Lung microvascular endothelial cell (primary cell): ENCODE measurements around the gene NUP35. TPM values are rescaled to one million over a fixed set of nuclear protein-coding genes. Genes with fewer than 3 reads are reported as not detected.
A peak's percentile ranks its signal among the peaks of the same experiment; 100 is the strongest.
"Not testable (repeated sequence)": the region's sequence is repeated elsewhere in the genome, so short reads cannot be mapped to it uniquely, and the experiment has no call there.

ENCODE experiments used
- DNase-seq, 2 donors: peaks; one replicate each; pipeline versions ENCODE4 v3.0.0 to v3.0.0-alpha.2; 2010; ENCODE audit warnings: low read depth in 2 of 2
- total RNA-seq: library from RNA; depleted of rRNA; stranded (reverse); fragments of >200 nt; gene quantifications from 2 replicates; pipeline ENCODE4 v1.2.1, GENCODE V29; 2014

The NUP35 gene
- total RNA-seq, 1 donor from 2014 or later = 9.5 TPM

DNA sequence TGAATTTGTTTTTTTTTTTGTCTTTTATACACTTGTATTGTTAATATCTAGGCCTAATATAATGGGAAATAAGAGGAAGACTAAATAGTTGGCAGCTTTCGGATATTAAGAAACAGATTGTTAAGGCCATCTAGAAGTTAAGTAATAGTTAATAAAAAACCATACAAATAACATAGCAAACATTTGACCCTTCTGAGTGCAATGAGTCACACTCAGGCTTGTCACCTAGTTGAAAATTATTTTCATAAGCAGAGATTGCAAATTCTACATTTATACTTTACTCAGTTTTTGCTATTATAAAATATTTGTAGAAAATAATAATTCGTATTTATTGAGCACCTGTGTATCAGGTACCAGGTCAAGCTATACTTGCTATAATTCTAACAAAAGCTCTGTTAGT, 2.4 kb downstream of the NUP35 start:
- no peak for DNase-seq

DNA sequence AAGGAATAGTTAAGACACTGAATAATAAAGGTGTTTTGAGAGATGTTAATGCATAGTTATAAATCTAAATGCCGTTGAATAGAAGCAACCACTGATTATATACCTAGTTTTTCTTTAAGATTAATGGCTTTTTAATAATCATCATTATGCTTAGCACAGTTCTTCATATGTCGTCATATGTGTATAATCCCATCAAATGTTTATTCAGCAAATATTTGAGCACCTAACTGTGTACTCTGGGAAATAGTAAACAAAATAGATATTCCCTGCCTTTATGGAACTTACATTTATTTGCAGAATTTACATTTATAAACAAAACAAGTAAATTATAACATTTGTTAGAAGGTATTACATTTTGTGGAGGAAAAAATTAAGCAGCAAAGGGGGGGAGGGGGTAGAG, 9.8 kb downstream of the NUP35 start:
- DNase-seq = no peak

DNA sequence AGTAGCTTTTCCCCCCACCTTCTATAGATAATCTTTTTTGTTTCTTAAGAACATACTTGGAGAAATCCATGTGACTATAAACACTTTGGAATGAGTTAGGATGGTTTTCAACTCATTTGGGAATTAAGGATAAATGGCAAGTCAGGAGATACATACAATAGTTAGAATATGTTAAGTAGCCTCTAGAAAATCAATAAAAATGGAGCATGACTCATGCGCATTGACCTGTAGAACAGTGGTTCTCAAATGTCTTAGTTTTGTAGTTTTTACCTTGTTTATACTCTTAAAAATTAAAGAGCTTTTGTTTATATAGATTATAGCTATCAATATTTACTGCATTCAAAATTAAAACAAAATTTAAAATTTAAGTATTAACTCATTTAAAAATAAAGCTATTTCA, 24.7 kb downstream of the NUP35 start:
- DNase-seq = no peak

DNA sequence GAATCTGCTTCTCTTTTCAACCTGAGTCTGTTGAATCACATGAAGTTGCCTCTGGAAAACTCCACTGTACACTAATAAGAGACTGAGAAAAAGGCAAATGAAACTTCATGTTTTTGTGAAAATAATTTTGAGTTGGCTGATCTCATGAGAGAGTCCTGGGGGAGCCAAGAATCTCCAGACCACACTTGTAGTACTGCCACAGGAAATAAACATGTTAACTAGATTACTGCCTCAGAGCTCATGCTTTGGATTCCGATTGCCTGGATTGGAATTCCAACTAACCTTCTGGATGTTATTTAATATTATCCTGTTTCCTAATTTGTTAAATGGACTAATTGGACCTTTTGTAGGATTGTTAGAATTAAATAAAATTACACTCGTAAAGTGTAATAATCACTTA, 25.2 kb downstream of the NUP35 start:
- no peak for DNase-seq

DNA sequence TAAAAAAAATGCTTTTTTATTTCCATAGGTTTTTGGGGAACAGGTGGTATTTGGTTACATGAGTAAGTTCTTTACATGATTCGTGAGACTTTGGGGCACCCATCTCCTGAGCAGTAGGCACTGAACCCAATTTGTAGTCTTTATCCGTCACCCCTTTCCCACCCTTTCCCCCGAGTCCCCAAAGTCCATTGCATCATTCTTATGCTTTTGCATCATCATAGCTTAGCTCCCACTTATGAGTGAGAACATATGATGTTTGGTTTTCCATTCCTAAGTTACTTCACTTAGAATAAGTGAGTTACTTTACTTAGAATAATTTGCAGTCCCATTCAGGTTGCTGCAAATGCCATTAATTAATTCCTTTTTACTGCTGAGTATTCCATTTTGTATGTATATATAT, 28.0 kb downstream of the NUP35 start:
- DNase-seq = not testable (repeated sequence)

DNA sequence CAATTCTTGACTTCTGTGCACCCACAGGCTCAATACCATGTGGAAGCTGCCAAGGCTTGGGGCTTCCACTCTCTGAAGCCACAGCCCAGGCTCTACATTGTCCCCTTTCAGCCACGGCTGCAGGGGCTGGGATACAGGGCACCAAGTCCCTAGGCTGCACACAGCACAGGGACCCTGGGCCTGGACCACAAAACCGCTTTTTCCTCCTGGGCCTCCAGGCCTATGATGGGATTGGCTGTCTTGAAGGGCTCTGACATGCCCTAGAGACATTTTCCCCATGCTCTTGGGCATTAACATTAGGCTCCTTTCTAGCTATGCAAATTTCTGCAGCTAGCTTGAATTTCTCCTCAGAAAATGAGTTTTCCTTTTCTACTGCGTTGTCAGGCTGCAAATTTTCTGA, 29.7 kb downstream of the NUP35 start:
- DNase-seq = no peak

DNA sequence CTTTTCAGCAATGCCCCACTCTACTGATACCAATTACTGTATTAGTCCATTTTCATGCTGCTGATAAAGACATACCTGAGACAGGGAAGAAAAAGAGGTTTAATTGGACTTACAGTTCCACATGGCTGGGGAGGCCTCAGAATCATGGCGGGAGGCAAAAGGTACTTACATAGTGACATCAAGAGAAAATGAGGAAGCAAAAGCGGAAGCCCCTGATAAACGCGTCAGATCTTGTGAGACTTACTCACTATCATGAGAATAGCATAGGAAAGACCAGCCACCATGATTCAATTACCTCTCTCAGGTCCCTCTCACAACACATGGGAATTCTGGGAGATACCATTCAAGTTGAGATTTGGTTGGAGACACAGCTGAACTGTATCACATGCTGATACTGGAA, 30.5 kb downstream of the NUP35 start:
- DNase-seq = not testable (repeated sequence)

DNA sequence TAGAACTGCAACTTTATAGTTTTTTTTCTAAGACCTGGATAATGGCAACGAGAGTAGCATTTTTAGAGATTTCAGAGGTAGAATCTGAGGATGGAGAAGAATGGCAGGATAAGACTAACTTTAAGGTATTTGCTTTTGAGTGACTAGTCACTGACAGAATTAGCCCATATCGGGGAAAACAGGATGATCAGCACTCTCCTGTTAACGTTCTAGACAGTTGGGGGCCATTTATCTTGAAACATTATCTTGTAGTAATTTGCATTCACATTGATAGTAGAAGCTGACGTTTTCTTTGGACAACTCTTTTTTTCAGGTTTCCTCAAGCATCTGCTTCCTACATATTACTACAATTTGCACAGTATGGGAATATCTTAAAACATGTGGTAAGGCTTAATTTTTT, 32.9 kb downstream of the NUP35 start:
- DNase-seq = no peak

DNA sequence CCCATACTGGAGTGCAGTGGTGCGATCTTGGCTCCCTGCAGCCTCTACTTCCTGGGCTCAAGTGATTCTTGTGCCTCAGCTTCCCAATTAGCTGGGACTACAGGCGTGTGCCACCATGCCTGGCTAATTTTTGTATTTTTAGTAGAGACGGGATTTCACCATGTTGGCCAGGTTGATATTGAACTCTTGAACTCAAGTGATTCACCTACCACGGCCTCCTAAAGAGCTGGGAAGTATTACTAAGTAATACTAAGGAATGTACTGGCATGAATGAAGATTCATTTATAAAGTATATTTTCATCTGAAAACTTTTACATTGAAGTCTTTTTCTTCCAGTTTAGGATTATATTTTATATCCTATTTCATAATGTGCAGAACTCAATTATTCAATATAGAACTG, 38.1 kb downstream of the NUP35 start:
- DNase-seq = no peak

DNA sequence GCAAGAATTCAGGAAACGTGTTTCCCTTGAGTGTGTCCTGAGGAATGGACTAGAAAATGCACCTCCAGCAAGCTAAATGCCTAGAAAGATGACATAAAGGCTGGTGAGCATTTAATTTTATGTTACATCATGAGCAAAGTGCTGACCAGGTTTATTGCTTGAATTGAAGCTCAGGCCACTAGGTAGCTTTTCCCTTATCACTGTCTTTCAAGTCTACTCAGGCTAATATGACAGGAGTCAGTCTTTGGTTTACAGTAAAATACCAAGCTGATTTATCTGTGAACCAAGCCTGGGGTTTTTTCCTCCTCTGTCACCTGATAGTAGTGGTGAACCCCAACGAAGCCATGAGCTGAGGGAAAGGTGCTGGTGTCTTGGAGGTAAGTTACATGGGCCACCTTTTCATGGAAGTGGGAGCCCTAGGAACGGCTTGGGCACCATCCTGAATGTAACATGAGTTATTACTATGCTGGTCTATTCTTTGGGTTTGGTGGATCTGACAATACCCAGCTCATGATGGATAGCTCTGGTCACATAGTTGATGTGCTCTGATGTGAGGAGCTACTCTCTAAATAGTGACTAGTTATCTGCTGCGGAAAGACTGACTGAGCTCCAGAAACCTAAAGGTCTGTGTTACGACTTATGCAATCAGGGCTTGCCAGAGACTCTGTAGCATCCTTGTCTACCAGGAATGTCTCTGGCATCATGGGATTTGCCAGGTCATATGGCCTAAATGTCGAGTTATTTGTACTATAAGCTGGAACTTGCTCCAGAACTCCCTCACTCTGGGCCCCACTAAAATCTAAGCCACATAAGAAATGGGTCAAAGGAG, 39.8 kb downstream of the NUP35 start:
- DNase-seq = no peak

DNA sequence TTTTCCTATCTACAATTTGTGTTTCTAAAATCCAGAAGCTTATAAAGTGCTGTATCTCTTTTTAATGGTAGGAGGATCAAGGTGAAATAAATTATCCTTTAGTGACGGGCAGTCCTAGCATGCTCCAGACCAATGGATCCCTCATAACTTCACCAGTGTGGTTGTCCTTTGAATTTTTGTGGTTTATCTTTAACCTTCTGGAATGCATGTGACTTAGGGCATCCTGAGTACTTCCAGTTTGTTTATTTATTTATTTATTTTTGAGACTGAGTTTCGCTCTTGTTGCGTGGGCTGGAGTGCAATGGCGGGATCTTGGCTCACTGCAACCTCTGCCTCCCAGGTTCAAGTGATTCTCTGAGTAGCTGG, 40.4 kb downstream of the NUP35 start:
- DNase-seq = no peak

DNA sequence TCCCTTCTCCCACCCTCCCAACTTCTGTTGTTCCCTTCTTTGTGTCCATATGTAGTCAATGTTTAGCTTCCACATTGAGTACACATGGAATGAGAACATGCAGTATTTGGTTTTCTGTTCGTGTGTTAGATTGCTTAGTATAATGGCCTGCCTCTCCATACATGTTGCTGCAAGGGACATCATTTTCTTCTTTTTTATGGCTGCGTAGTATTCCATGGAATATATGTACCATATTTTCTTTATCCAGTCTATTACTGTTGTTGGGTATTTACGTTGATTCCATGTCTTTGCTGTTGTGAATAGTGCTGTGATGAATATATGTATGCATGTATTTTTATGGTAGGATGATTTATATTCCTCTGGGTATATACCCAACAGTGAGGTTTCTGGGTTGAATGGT, 42.0 kb downstream of the NUP35 start:
- DNase-seq = no peak

DNA sequence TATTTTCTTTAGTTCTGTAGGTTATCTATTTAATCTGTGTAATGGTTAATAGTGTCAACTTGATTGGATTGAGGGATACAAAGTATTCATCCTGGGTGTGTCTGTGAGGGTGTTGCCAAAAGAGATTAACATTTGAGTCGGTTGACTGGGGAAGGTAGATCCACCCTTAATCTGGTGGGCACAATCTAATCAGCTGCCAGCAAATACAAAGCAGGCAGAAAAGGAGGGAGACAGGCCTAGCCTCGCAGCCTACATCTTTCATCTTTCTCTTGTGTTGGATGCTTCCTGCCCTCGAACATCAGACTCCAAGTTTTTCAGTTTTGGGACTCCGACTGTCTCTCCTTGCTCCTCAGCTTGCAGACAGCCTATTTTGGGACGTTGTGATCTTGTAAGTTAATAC, 42.7 kb downstream of the NUP35 start:
- DNase-seq = not testable (repeated sequence)

DNA sequence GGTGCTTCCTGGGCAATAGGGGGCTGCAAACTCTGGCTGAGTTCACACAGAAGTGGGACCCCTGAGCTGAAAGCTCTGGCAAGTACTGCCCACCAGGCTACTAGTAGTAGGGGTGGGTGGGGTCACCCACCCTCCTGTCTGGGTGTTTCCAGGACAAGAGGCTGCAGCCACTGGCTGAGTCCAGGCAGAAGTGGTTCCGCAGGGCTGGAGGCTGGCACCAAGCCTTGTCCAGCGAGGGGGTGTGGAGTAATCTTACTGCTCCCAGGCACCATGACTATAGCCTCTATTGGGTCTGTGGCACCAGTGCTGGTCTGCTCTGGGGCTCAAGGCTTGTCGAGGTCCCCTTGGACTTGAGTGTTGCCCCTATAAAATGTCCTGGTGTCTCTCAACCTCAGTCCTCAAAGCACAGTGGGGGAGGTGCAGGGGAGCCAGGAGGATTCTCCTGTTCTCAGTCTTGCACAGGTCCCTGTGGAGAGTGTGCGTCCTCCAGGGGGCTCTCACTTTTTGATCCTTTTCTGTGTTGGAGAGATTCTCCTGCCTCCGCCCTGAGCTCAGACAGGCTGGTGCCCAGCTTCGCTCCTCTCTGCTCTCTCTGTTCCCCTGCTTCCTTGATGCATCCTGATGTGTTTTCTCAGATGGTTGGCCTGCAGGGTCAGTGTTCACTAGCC, 48.1 kb downstream of the NUP35 start:
- no peak for DNase-seq

DNA sequence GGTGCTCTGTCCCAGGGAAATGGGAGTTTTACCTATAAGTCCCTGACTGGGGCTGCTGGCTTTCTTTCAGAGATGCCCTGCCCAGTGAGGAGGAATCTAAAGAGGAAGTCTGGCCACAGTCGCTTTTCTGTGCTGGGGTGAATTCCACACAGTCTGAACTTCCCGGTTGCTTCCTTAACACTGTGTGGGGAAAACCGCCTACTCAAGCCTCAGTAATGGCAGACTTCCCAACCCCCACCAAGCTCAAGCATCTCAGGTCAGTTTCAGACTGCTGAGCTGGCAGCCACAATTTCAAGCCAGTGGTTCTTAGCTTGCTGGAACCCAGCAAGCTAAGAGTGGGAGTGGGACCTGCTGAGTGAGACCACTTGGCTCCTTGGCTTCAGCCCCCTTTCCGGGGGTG, 54.9 kb downstream of the NUP35 start:
- peak in 1 of 2 donors; percentile 45 for DNase-seq

DNA sequence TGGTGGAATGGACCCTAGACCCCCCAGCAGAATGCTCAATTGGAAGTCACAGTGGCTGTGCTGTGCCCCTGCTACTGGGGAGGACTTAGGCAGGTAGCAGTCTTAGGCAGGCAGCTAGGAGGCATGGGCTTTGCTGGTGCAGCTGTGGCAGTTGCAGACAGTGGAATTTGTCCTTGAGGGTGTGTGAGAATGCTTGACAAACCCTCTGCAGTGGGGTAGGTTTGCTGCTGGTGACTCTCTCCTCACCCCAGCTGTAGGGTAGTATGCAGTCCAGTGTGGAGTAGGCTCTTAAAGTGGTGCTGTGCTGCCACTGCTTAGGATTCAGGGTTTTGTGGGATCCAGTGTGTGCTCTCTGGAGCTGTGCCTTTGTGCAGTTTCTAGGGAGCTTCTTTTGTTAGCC, 61.3 kb downstream of the NUP35 start:
- no peak for DNase-seq

DNA sequence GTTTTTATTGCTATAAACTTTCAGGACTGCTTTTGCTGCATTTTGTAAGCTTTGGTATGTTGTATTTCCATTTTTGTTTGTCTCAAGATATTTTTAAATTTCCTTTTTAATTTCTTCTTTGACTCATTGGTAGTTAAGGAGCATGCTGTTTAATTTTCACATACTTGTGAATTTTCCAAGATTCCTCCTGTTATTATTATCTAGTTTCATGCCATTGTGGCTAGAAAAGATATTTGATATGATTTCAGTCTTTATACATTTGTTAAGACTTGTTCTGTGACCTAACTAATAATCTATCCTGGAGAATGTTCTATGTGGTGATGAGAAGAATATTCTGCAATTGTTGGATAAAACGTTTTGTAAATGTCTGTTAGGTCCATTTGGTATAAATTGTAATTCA, 62.1 kb downstream of the NUP35 start:
- DNase-seq = no peak

DNA sequence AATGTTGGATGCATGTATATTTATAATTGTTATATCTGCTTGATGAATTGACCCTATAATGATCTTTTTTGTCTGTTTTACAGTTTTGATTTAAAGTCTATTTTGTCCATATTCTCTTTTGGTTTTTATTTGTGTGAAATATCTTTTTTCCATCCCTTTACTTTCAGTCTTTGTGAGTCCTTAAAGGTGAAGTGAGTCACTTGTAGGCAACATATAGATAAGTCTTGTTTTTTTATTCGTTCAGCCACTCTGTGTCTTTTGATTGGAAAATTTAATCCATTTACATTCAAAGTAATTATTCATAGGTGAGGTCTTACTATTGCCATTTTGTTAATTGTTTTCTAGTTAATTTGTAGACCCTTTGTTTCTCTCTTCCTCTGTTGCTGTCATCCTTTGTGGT, 62.5 kb downstream of the NUP35 start:
- DNase-seq = no peak

DNA sequence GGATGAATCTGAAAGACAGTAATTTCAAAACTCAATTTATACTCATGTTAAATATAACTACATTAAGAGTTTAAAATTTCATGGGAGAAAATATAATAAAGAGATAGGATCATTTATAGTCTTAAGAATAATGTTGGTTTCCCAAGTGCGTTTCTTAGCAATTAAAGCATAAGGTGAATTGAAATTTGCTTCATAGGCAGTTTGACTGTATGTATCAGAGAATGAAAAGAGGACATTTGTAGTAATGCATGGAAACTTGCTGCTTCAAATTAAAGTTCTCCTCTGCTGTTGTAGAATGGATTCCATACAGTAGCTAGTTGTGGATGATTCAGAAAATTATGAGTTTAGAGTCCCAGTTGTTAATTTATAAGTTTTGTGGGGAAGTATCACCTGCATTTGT, 68.1 kb downstream of the NUP35 start:
- DNase-seq = no peak

DNA sequence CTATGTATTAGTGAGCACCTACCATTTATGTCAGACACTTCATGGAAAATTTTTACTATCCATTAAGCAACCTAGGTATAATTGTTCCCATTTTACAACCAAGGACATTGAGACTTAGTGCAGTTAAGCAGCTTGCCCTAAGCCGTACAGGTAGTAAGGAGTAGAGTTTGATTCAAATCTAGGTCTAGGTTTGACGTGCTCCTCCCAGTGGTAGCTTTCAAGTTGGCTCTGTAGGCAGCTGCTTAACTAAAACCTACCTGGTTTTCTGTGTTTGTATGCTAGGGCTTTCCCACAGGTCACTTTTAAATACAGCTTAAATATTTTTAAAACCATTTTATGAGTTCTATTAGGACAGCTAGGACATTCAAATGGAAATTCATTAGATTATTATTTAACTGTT, 69.7 kb downstream of the NUP35 start:
- DNase-seq = no peak

DNA sequence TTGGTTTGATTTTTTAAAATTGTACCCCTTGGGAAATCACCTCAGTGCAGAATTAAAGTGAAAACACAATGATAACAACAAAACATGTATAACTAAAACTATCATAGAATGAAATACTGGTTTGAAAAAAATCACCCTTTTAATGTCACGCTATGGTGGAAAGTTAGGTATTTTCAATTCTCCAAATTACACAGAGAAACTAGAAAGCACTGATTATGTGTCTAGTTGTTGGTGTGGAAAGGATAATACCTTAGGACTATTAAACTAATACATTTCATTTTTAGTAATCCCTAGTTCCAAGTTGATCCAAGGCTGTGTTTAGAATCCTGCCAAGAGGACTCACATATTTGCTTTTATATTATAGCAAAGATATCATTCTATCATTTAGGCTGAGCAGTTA, 71.2 kb downstream of the NUP35 start:
- DNase-seq = no peak

DNA sequence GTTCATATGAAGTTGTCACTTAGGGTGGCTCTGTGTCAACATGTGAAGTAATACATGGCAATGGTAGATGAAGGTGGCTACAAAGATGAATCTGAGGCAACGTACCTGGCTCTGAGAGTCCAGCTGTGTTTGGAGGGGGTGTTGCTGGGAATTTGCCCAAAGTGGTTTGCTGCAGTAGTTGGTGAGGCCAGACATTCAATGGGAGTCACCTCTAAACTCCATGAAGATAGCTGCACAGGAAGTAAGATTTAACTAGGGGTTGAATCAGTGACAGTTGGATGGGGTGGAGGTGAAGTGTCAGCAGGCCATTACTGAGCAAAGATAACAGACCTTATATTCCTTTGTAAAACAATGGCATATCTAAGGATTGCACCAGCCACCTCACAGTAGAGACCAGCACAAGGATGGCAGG, 71.8 kb downstream of the NUP35 start:
- no peak for DNase-seq

DNA sequence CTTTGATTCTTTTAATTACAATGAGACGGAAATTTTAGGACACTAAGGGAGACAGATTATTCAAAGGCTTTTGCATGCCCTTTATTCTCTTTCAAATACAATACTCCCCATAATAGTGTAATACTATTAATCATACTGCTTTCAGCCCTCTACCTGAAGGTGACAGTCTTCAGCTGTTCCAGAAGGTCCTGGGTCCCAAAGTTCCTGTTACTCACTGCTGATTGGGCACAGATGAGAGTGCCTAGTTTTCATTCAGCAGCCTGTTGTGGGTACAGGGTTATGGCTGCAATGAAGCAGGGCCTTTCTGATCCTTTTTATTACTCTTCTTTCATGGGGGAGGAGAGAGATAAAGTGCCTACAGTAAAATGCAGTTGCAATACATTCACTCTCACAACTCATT, 80.2 kb downstream of the NUP35 start:
- no peak for DNase-seq
